NCI-H146 treated with DMSO at 0.1 percent for 48 hours (cell line): ENCODE results near the gene TARS3.

Source experiments
- DNase-seq: peaks from one replicate; lab custom pipeline; 2025; ENCODE audit not compliant: unreplicated experiment; lab: John Stamatoyannopoulos, UW

TARS3 gene

GRCh38 chr15:101608201-101608600 lies 116.1 kb downstream of the TARS3 start:
- DNase-seq, result no peak

- DNase-seq, result no peak
Observed at GRCh38 chr15:101607108-101607507, 117.2 kb downstream of the TARS3 start.

- no peak for DNase-seq
Observed at GRCh38 chr15:101604124-101604874, 120.0 kb downstream of the TARS3 start.
